Activated naive CD4-positive, alpha-beta T cell treated with anti-CD3 and anti-CD28 coated beads, Interleukin-2, amount 10 ng/mL, durations not matched to agents 5 hours and 36 hours (primary cell): ENCODE data around the gene MS4A14. TPM values are rescaled to one million over a fixed set of nuclear protein-coding genes. Genes with fewer than 3 reads are reported as not detected.

ENCODE experiments used
- total RNA-seq, 2 experiments: library from RNA; stranded (reverse); gene quantifications; one replicate each; pipeline ENCODE4 v1.2.3, GENCODE V29; 2021

Gene MS4A14
- not detected for total RNA-seq

GRCh38 chr11:60396382-60396781 is at the start of gene MS4A14:
TSS of gene MS4A14 (plus strand) at chr11:60396459. CDS start at chr11:60396579, 120 bp downstream.

GRCh38 chr11:60378354-60378753 is 17.9 kb upstream of the MS4A14 start, which contains the start of gene MS4A7:
TSS of gene MS4A7 (plus strand) at chr11:60378532. CDS start at chr11:60383142, 4,610 bp downstream.

GRCh38 chr11:60429272-60429671 is 33.0 kb downstream of the MS4A14 start, which contains the start of gene MS4A5:
TSS of gene MS4A5 (plus strand) at chr11:60429572. CDS start at chr11:60429675, 103 bp downstream.

GRCh38 chr11:60455531-60456042 is 59.3 kb downstream of the MS4A14 start, which contains the start of gene MS4A1:
TSS of gene MS4A1 (plus strand) at chr11:60455847. CDS start at chr11:60462375, 6,528 bp downstream.

Other genes with a start within 250 kb of the MS4A14 start
- not detected for gene MS4A6A, start 213.4 kb upstream of the MS4A14 start, total RNA-seq
- not detected for gene MS4A4E, start 153.3 kb upstream of the MS4A14 start, total RNA-seq
- not detected for gene MS4A4A, start 115.8 kb upstream of the MS4A14 start, total RNA-seq
- gene MS4A6E, start 69.2 kb upstream of the MS4A14 start, total RNA-seq = not detected
- not detected for gene MS4A7, start 17.9 kb upstream of the MS4A14 start, total RNA-seq
- not detected for gene MS4A5, start 33.1 kb downstream of the MS4A14 start, total RNA-seq
- 1 to 10 TPM in 1 of 2 experiments, under 1 TPM in 1; 0.41 to 1.0 TPM for gene MS4A1, start 59.4 kb downstream of the MS4A14 start, total RNA-seq
- not detected for gene MS4A12, start 96.3 kb downstream of the MS4A14 start, total RNA-seq
- gene MS4A13, start 118.9 kb downstream of the MS4A14 start, total RNA-seq = not detected